OCI-LY7 (cell line): ENCODE results near the gene KIF15. TPM values are rescaled to one million over a fixed set of nuclear protein-coding genes. Genes with fewer than 3 reads are reported as not detected.

Experiments
- BruUV-seq: library from RNA; stranded (reverse); fragments of 400-500 nt; replicated peaks from 2 replicates; lab custom pipeline; 2021; lab: Mats Ljungman, UMichigan
- CTCF ChIA-PET: fragments of 300-600 bp; sonication (Branson Sonifier 250); formaldehyde crosslinking; loops from one replicate; lab custom pipeline; 2022; ENCODE audit warnings: antibody characterized with exemption; ENCODE audit not compliant: unreplicated experiment; lab: Charles Lee
- POLR2A ChIA-PET: fragments of 300-600 bp; sonication (Branson Sonifier 250); formaldehyde crosslinking; loops from one replicate; lab custom pipeline; 2022; ENCODE audit warnings: antibody characterized with exemption; lab: Charles Lee
- DNase-seq: peaks from one replicate; pipeline ENCODE4 v3.0.0-alpha.2; 2015; ENCODE audit warnings: low spot score
- H2AFZ ChIP-seq: fragments of 200-600 bp; sonication (generic), shearing (Covaris generic); 2 replicates; pipeline ENCODE4 v1.6.1; 2014; ENCODE audit warnings: mild to moderate bottlenecking, antibody characterized with exemption, low read length, moderate library complexity
- H3K27ac ChIP-seq: fragments of 200-600 bp; sonication (generic); 2 replicates; pipeline ENCODE4 v1.5.1; 2014; ENCODE audit warnings: mixed run types, low read depth, mild to moderate bottlenecking, moderate library complexity, low read length, inconsistent platforms; ENCODE audit not compliant: poor library complexity, severe bottlenecking
- H3K36me3 ChIP-seq: fragments of 200-600 bp; sonication (generic); 2 replicates; pipeline ENCODE4 v1.6.1; 2014; ENCODE audit warnings: mild to moderate bottlenecking, antibody characterized with exemption, low read length, moderate library complexity, mixed read lengths; ENCODE audit not compliant: insufficient read depth
- H3K4me1 ChIP-seq: fragments of 200-600 bp; sonication (generic); 2 replicates; pipeline ENCODE4 v1.5.1; 2014; ENCODE audit warnings: mild to moderate bottlenecking, low read length; ENCODE audit not compliant: insufficient read depth, poor library complexity, severe bottlenecking
- H3K4me2 ChIP-seq: fragments of 200-600 bp; sonication (generic); 2 replicates; pipeline ENCODE4 v1.6.1; 2014; ENCODE audit warnings: mild to moderate bottlenecking, low read length
- H3K4me3 ChIP-seq: fragments of 200-600 bp; sonication (generic); 2 replicates; pipeline ENCODE4 v1.5.1; 2014; ENCODE audit warnings: mild to moderate bottlenecking, low read depth, low read length; ENCODE audit not compliant: poor library complexity, severe bottlenecking
- H3K79me2 ChIP-seq: fragments of 200-600 bp; sonication (generic); 2 replicates; pipeline ENCODE4 v1.6.1; 2016; ENCODE audit warnings: low read depth, mild to moderate bottlenecking, low read length, moderate library complexity, mixed read lengths; ENCODE audit not compliant: insufficient read depth
- H3K9me2 ChIP-seq: fragments of 200-600 bp; sonication (generic); 2 replicates; pipeline ENCODE4 v1.6.1; 2016; ENCODE audit warnings: mild to moderate bottlenecking, low read length, mixed read lengths; ENCODE audit not compliant: insufficient read depth
- H3K9me3 ChIP-seq: fragments of 200-600 bp; sonication (generic); 2 replicates; pipeline ENCODE4 v1.6.1; 2014; ENCODE audit warnings: mild to moderate bottlenecking, mixed run types, low read length, mixed read lengths
- H4K20me1 ChIP-seq: fragments of 200-600 bp; sonication (generic); 2 replicates; pipeline ENCODE4 v1.6.1; 2014; ENCODE audit warnings: mild to moderate bottlenecking, antibody characterized with exemption, low read length, moderate library complexity, mixed read lengths; ENCODE audit not compliant: insufficient read depth
- CTCF ChIP-seq: fragments of 200-600 bp; sonication (generic); conservative IDR thresholded peaks from 2 replicates; pipeline ENCODE4 v1.5.1; 2014; ENCODE audit warnings: mild to moderate bottlenecking, antibody characterized with exemption, low read length, moderate library complexity, mixed read lengths
- EZH2phosphoT487 ChIP-seq: fragments of 200-600 bp; sonication (generic); IDR thresholded peaks from 2 replicates; pipeline ENCODE4 v1.6.1; 2018; ENCODE audit warnings: low read depth, borderline replicate concordance, mild to moderate bottlenecking, mixed run types, antibody characterized with exemption, low read length, moderate library complexity, mixed read lengths
- intact Hi-C: fragments of 100-400 bp; cut with micrococcal nuclease; formaldehyde crosslinking; loops from one replicate; pipeline ENCODE4 v1.10.0; 2022; ENCODE audit not compliant: unreplicated experiment
- total RNA-seq, 2 experiments: library from RNA; depleted of rRNA in 1 of 2; stranded (reverse); fragments of >200 nt in 1 of 2; shearing (Covaris generic) in 1 of 2; gene quantifications; 2 replicates each; pipeline ENCODE4 v1.2.3, GENCODE V29; 2014 to 2022

Gene KIF15
- total RNA-seq, 2 experiments from 2014 or later: 37.0 to 44.9 TPM

- no peaks in the 10 kb centered on the region for H4K20me1 ChIP-seq
- POLR2A ChIA-PET: interaction anchor here (1.0 kb wide), 1 partner anchor 72 kb away, joined by 4 read pairs; no protein-coding TSS in a partner anchor
- BruUV-seq: no TSS peak
- no peaks in the 10 kb centered on the region for H3K79me2 ChIP-seq
- H3K9me2 ChIP-seq: no peaks in the 10 kb centered on the region
- H3K4me3 ChIP-seq: no peak overlapping the region
- TF ChIP-seq EZH2phosphoT487: no peak
- TF ChIP-seq CTCF: no peak
- no peak for DNase-seq
- H3K36me3 ChIP-seq: no peaks in the 10 kb centered on the region
- CTCF ChIA-PET: no interaction called here
- H2AFZ ChIP-seq: no peak overlapping the region
- intact Hi-C loops: no loop called here
- H3K27ac ChIP-seq: no peak overlapping the region
- H3K4me2 ChIP-seq: no peak overlapping the region
- no peaks in the 10 kb centered on the region for H3K9me3 ChIP-seq
- no peaks in the 10 kb centered on the region for H3K4me1 ChIP-seq
Observed at GRCh38 chr3:44877333-44877732, 115.7 kb downstream of the KIF15 start.

- Histone ChIP-seq H3K9me2 (no peaks in the 10 kb centered on the region), H3K27ac (no peak overlapping the region), H3K4me2 (no peak overlapping the region), H2AFZ (no peak overlapping the region), H4K20me1 (no peaks in the 10 kb centered on the region), H3K36me3 (no peaks in the 10 kb centered on the region), H3K9me3 (no peaks in the 10 kb centered on the region), H3K4me3 (no peak overlapping the region), H3K4me1 (no peaks in the 10 kb centered on the region), H3K79me2 (no peaks in the 10 kb centered on the region)
- TF ChIP-seq EZH2phosphoT487 (no peak), CTCF (no peak)
- POLR2A ChIA-PET: interaction anchor here (0.5 kb wide), 1 partner anchor 981 kb away, joined by 4 read pairs; no protein-coding TSS in a partner anchor
- BruUV-seq: no TSS peak
- intact Hi-C loops: no loop called here
- CTCF ChIA-PET: no interaction called here
- no peak for DNase-seq
Observed at GRCh38 chr3:44880284-44880683, 118.7 kb downstream of the KIF15 start.

- POLR2A ChIA-PET: no interaction called here
- H4K20me1 ChIP-seq: no peaks in the 10 kb centered on the region
- H3K4me3 ChIP-seq: no peak overlapping the region
- TF ChIP-seq EZH2phosphoT487 (no peak), CTCF (peak; percentile 34; the same call in 1 of the 2 replicates)
- no peaks in the 10 kb centered on the region for H3K36me3 ChIP-seq
- no peak overlapping the region for H2AFZ ChIP-seq
- H3K9me2 ChIP-seq: no peaks in the 10 kb centered on the region
- BruUV-seq: no TSS peak
- CTCF ChIA-PET: no interaction called here
- intact Hi-C loops: no loop called here
- H3K4me1 ChIP-seq: no peaks in the 10 kb centered on the region
- no peaks in the 10 kb centered on the region for H3K79me2 ChIP-seq
- H3K4me2 ChIP-seq: no peak overlapping the region
- H3K9me3 ChIP-seq: no peaks in the 10 kb centered on the region
- no peak for DNase-seq
- H3K27ac ChIP-seq: no peak overlapping the region
Observed at GRCh38 chr3:44883213-44883955, 121.8 kb downstream of the KIF15 start.
